A673 (cell line): ENCODE data around the gene OR10Z1. TPM values are rescaled to one million over a fixed set of nuclear protein-coding genes. Genes with fewer than 3 reads are reported as not detected.

Source experiments
- BruUV-seq: library from RNA; stranded (reverse); fragments of 400-500 nt; replicated peaks from 2 replicates; lab custom pipeline; 2021; lab: Mats Ljungman, UMichigan
- CTCF ChIA-PET: fragments of 300-600 bp; sonication (Branson Sonifier 250); formaldehyde crosslinking; loops from one replicate; lab custom pipeline; 2022; ENCODE audit warnings: antibody characterized with exemption; lab: Charles Lee
- POLR2A ChIA-PET: fragments of 300-600 bp; sonication (Branson Sonifier 250); formaldehyde crosslinking; loops from one replicate; lab custom pipeline; 2022; ENCODE audit warnings: antibody characterized with exemption; ENCODE audit not compliant: low non-redundant PET; lab: Charles Lee
- DNase-seq: peaks from one replicate; pipeline ENCODE4 v3.0.0-alpha.2; 2015; ENCODE audit warnings: low spot score
- H3K27ac ChIP-seq: fragments of 200-600 bp; sonication (generic); 2 replicates; pipeline ENCODE4 v1.5.1; 2016; ENCODE audit warnings: mixed run types, low read depth, mild to moderate bottlenecking, mixed read lengths, antibody characterized with exemption, low read length; ENCODE audit not compliant: poor library complexity, severe bottlenecking
- H3K27me3 ChIP-seq: fragments of 200-600 bp; sonication (generic); replicated peaks from 2 replicates; pipeline ENCODE4 v1.6.1; 2017; ENCODE audit warnings: mixed run types, low read depth, mild to moderate bottlenecking, mixed read lengths, antibody characterized with exemption, low read length; ENCODE audit not compliant: insufficient read depth, poor library complexity
- H3K36me3 ChIP-seq: fragments of 200-600 bp; sonication (generic); 2 replicates; pipeline ENCODE4 v1.6.1; 2016; ENCODE audit warnings: mixed run types, mild to moderate bottlenecking, mixed read lengths, antibody characterized with exemption, low read length; ENCODE audit not compliant: insufficient read depth, poor library complexity, severe bottlenecking
- H3K4me1 ChIP-seq: fragments of 200-600 bp; sonication (generic); 2 replicates; pipeline ENCODE4 v1.6.1; 2017; ENCODE audit warnings: mixed run types, mild to moderate bottlenecking, mixed read lengths, antibody characterized with exemption, low read length; ENCODE audit not compliant: insufficient read depth, poor library complexity, severe bottlenecking
- H3K4me3 ChIP-seq: fragments of 200-600 bp; sonication (generic); 2 replicates; pipeline ENCODE4 v1.5.1; 2016; ENCODE audit warnings: low read depth, mixed run types, mild to moderate bottlenecking, mixed read lengths, low read length; ENCODE audit not compliant: poor library complexity, severe bottlenecking
- H3K9me3 ChIP-seq: fragments of 200-600 bp; sonication (generic); 2 replicates; pipeline ENCODE4 v1.6.1; 2016; ENCODE audit warnings: mixed run types, low read depth, mild to moderate bottlenecking, mixed read lengths, antibody characterized with exemption, low read length; ENCODE audit not compliant: poor library complexity, severe bottlenecking
- EZH2 ChIP-seq: fragments of 200-600 bp; sonication (generic); IDR thresholded peaks from 2 replicates; pipeline ENCODE4 v1.6.1; 2017; ENCODE audit warnings: borderline replicate concordance, low read depth, mild to moderate bottlenecking, mixed read lengths, antibody characterized with exemption, low read length; ENCODE audit not compliant: poor library complexity, severe bottlenecking
- intact Hi-C: fragments of 100-400 bp; cut with micrococcal nuclease; formaldehyde crosslinking; loops from one replicate; pipeline ENCODE4 v1.10.0; 2022; ENCODE audit not compliant: unreplicated experiment
- total RNA-seq: library from RNA; stranded (reverse); gene quantifications from 2 replicates; pipeline ENCODE4 v1.2.3, GENCODE V29; 2021
- TF ChIP-seq, protein P1 (sequence below): fragments of 300-800, 200-600 bp; sonication (generic); conservative IDR thresholded peaks from 2 replicates; pipeline ENCODE4 v1.5.1; 2017; ENCODE audit warnings: low read depth, mild to moderate bottlenecking, antibody characterized with exemption, low read length, moderate library complexity, mixed read lengths

Gene OR10Z1
- total RNA-seq, 1 experiment from 2014 or later: not detected

DNA sequence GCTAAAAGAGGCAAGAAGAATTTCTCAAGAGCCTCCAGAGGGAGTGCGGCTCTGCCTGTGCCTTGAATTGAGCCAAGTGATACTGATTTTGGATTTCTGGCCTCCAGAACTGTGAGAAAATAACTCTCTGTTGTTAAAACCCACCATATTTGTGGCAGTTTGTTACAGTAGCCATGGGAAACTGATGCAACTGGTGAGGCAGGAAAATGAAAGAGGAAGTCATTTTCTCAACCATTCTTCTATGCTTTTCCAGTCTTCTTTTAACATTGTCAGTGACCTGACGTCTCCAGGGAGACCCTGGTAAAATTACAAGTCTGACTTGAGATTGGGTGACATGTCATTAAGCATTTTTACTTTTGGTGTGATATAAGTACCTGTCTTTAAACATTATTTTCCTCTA, 40.5 kb upstream of the OR10Z1 start:
- Histone ChIP-seq H3K36me3 (no peaks in the 10 kb centered on the region), H3K27me3 (peaks cover 5% of the 10 kb centered on the region), H3K4me3 (no peak overlapping the region), H3K27ac (no peak overlapping the region), H3K9me3 (no peaks in the 10 kb centered on the region), H3K4me1 (no peaks in the 10 kb centered on the region)
- DNase-seq: no peak
- no peak for TF ChIP-seq EZH2
- TF ChIP-seq, protein P1, sequence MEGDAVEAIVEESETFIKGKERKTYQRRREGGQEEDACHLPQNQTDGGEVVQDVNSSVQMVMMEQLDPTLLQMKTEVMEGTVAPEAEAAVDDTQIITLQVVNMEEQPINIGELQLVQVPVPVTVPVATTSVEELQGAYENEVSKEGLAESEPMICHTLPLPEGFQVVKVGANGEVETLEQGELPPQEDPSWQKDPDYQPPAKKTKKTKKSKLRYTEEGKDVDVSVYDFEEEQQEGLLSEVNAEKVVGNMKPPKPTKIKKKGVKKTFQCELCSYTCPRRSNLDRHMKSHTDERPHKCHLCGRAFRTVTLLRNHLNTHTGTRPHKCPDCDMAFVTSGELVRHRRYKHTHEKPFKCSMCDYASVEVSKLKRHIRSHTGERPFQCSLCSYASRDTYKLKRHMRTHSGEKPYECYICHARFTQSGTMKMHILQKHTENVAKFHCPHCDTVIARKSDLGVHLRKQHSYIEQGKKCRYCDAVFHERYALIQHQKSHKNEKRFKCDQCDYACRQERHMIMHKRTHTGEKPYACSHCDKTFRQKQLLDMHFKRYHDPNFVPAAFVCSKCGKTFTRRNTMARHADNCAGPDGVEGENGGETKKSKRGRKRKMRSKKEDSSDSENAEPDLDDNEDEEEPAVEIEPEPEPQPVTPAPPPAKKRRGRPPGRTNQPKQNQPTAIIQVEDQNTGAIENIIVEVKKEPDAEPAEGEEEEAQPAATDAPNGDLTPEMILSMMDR: no peak
- BruUV-seq: no TSS peak
- intact Hi-C loops: no loop called here
- POLR2A ChIA-PET: no interaction called here
- CTCF ChIA-PET: no interaction called here

DNA sequence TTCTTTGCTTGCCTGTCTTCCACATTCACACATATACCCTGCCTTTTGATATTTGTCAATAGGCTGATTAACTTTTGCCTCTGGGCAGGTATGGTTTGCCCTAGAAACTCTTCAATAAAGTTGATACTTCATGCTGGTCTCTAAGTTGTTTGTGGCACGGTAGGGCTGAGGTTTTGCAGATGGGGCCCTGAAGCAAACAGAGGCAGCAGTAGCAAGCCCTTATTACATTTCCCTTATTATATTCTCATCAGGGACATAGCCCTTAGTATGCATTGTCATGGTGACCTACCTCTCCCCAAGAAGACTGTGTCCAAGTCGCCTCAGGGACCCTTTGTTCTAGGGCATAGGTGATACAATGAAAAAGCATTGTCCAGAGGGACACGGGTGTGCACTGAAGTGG, 34.6 kb upstream of the OR10Z1 start, which contains the start of gene OR6P1:
OR6P1 (minus strand) TSS at position 101 of the 400 bp plus-strand sequence. CDS start 6,976 bp downstream, outside the sequence.
- DNase-seq: no peak
- Histone ChIP-seq H3K4me1 (no peaks in the 10 kb centered on the region), H3K9me3 (no peaks in the 10 kb centered on the region), H3K4me3 (no peak within 1 kb of the TSS), H3K27ac (no peak within 1 kb of the TSS), H3K36me3 (no peaks in the 10 kb centered on the region), H3K27me3 (peaks cover 6% of the 10 kb centered on the region)
- TF ChIP-seq, protein P1: no peak
- no peak for TF ChIP-seq EZH2
- intact Hi-C loops: no loop called here
- no TSS peak for BruUV-seq
- ChIA-PET CTCF (no interaction called here), POLR2A (no interaction called here)

- H3K4me1 ChIP-seq: no peaks in the 10 kb centered on the region
- intact Hi-C loops: no loop called here
- peaks cover 6% of the 10 kb centered on the region for H3K27me3 ChIP-seq
- CTCF ChIA-PET: no interaction called here
- POLR2A ChIA-PET: no interaction called here
- BruUV-seq: no TSS peak
- no peaks in the 10 kb centered on the region for H3K36me3 ChIP-seq
- H3K27ac ChIP-seq: no peak overlapping the region
- no peak for TF ChIP-seq EZH2
- TF ChIP-seq, protein P1: no peak
- H3K4me3 ChIP-seq: no peak overlapping the region
- H3K9me3 ChIP-seq: no peaks in the 10 kb centered on the region
- no peak for DNase-seq
Observed at GRCh38 chr1:158572226-158572625, 32.8 kb upstream of the OR10Z1 start.
